PC-9 (cell line): ENCODE measurements around the gene MAB21L3. TPM values are rescaled to one million over a fixed set of nuclear protein-coding genes. Genes with fewer than 3 reads are reported as not detected.

Experiments
- BruUV-seq: library from RNA; stranded (reverse); fragments of 400-500 nt; replicated peaks from 2 replicates; lab custom pipeline; 2021; lab: Mats Ljungman, UMichigan
- CTCF ChIA-PET: fragments of 300-600 bp; sonication (Branson Sonifier 250); formaldehyde crosslinking; loops from one replicate; lab custom pipeline; 2022; ENCODE audit warnings: antibody characterized with exemption; lab: Charles Lee
- POLR2A ChIA-PET: fragments of 300-600 bp; sonication (Branson Sonifier 250); formaldehyde crosslinking; loops from one replicate; lab custom pipeline; 2022; ENCODE audit warnings: antibody characterized with exemption; ENCODE audit not compliant: unreplicated experiment; lab: Charles Lee
- DNase-seq, 2 experiments: peaks; one replicate each; pipeline versions ENCODE4 v3.0.0 to v3.0.0-alpha.2; 2015 to 2022; ENCODE audit warnings: mixed read lengths in 1 of 2
- H2AFZ ChIP-seq: fragments of 200-600 bp; sonication (generic); 2 replicates; pipeline ENCODE4 v1.8.1; 2017; ENCODE audit warnings: antibody characterized with exemption
- H3F3A ChIP-seq: fragments of 200-600 bp; sonication (generic); 2 replicates; pipeline ENCODE4 v1.8.1; 2017; ENCODE audit warnings: antibody characterized with exemption, mild to moderate bottlenecking, low read depth; ENCODE audit not compliant: insufficient read depth
- H3K27ac ChIP-seq: fragments of 200-600 bp; sonication (generic); 2 replicates; pipeline ENCODE4 v1.6.1; 2016; ENCODE audit warnings: mixed run types
- H3K27me3 ChIP-seq: fragments of 200-600 bp; sonication (generic); 2 replicates; pipeline ENCODE4 v1.6.1; 2016; ENCODE audit warnings: low read depth, mixed run types; ENCODE audit not compliant: insufficient read depth
- H3K36me3 ChIP-seq: fragments of 200-600 bp; sonication (generic); 2 replicates; pipeline ENCODE4 v1.6.1; 2016; ENCODE audit warnings: low read depth, mixed run types
- H3K4me1 ChIP-seq: fragments of 200-600 bp; sonication (generic); replicated peaks from 2 replicates; pipeline ENCODE4 v1.6.1; 2016; ENCODE audit warnings: mixed run types; ENCODE audit not compliant: insufficient read depth
- H3K4me2 ChIP-seq: fragments of 200-600 bp; sonication (generic); 2 replicates; pipeline ENCODE4 v1.6.1; 2017; ENCODE audit warnings: mixed run types
- H3K4me3 ChIP-seq: fragments of 200-600 bp; sonication (generic); 2 replicates; pipeline ENCODE4 v1.6.1; 2016; ENCODE audit warnings: mixed run types
- H3K79me2 ChIP-seq: fragments of 200-600 bp; sonication (generic); 2 replicates; pipeline ENCODE4 v1.6.1; 2017; ENCODE audit warnings: low read depth, mixed run types
- H3K9me2 ChIP-seq: fragments of 200-600 bp; sonication (generic); 2 replicates; pipeline ENCODE4 v1.8.1; 2017; ENCODE audit warnings: mild to moderate bottlenecking; ENCODE audit not compliant: insufficient read depth
- H3K9me3 ChIP-seq: fragments of 200-600 bp; sonication (generic); 2 replicates; pipeline ENCODE4 v1.8.1; 2016; ENCODE audit warnings: low read depth; ENCODE audit not compliant: insufficient read depth
- H4K20me1 ChIP-seq: fragments of 200-600 bp; sonication (generic); 2 replicates; pipeline ENCODE4 v1.8.1; 2017; ENCODE audit not compliant: insufficient read depth
- EZH2 ChIP-seq: fragments of 200-600 bp; sonication (generic); IDR thresholded peaks from 2 replicates; pipeline ENCODE4 v1.8.0; 2017; ENCODE audit warnings: antibody characterized with exemption, low read depth
- intact Hi-C: fragments of 100-400 bp; cut with micrococcal nuclease; formaldehyde crosslinking; loops from one replicate; pipeline ENCODE4 v1.10.0; 2022; ENCODE audit not compliant: unreplicated experiment
- total RNA-seq: library from RNA; stranded (reverse); gene quantifications from 2 replicates; pipeline ENCODE4 v1.2.3, GENCODE V29; 2021
- TF ChIP-seq, protein P1 (sequence below): fragments of 200-600 bp; sonication (generic); conservative IDR thresholded peaks from 2 replicates; pipeline ENCODE4 v1.6.1; 2017; ENCODE audit warnings: mixed run types, antibody characterized with exemption, mild to moderate bottlenecking, moderate library complexity

MAB21L3 gene
- total RNA-seq, 1 experiment from 2014 or later, result not detected

DNA sequence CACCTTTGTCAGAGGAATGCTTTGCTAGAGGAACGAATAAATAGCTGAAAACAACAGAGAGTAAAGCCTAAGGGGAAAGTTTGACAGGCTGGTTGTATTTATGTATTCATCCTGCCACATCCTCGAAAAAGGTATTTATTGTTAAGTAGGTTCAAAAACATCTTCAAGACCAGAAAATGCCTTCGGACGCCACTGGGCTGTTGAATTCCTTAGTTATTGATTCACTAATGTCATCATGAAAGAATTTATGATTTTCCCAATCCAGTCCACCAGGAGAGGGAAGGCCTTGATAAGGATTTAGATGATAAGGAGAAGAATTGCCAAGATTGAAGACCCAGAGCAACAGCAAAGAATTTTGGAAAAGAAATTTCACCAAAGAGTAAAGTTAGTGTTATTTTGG is 35.2 kb upstream of the MAB21L3 start:
- no peaks in the 10 kb centered on the region for H3K36me3 ChIP-seq
- H3K9me3 ChIP-seq, result no peaks in the 10 kb centered on the region
- POLR2A ChIA-PET, result no interaction called here
- no peak overlapping the region for H3K4me2 ChIP-seq
- no peaks in the 10 kb centered on the region for H3K4me1 ChIP-seq
- CTCF ChIA-PET, result no interaction called here
- H3K9me2 ChIP-seq, result no peaks in the 10 kb centered on the region
- DNase-seq, result no peak
- no peaks in the 10 kb centered on the region for H4K20me1 ChIP-seq
- no peaks in the 10 kb centered on the region for H3K79me2 ChIP-seq
- H3F3A ChIP-seq, result no peaks in the 10 kb centered on the region
- no peak overlapping the region for H3K27ac ChIP-seq
- no TSS peak for BruUV-seq
- no peak overlapping the region for H2AFZ ChIP-seq
- H3K27me3 ChIP-seq, result no peaks in the 10 kb centered on the region
- intact Hi-C loops, result loop anchor here (2.0 kb wide), 1 partner anchor 51 kb away; no protein-coding TSS in a partner anchor
- TF ChIP-seq EZH2, result no peak
- TF ChIP-seq, protein P1, sequence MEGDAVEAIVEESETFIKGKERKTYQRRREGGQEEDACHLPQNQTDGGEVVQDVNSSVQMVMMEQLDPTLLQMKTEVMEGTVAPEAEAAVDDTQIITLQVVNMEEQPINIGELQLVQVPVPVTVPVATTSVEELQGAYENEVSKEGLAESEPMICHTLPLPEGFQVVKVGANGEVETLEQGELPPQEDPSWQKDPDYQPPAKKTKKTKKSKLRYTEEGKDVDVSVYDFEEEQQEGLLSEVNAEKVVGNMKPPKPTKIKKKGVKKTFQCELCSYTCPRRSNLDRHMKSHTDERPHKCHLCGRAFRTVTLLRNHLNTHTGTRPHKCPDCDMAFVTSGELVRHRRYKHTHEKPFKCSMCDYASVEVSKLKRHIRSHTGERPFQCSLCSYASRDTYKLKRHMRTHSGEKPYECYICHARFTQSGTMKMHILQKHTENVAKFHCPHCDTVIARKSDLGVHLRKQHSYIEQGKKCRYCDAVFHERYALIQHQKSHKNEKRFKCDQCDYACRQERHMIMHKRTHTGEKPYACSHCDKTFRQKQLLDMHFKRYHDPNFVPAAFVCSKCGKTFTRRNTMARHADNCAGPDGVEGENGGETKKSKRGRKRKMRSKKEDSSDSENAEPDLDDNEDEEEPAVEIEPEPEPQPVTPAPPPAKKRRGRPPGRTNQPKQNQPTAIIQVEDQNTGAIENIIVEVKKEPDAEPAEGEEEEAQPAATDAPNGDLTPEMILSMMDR, result no peak
- no peak overlapping the region for H3K4me3 ChIP-seq

DNA sequence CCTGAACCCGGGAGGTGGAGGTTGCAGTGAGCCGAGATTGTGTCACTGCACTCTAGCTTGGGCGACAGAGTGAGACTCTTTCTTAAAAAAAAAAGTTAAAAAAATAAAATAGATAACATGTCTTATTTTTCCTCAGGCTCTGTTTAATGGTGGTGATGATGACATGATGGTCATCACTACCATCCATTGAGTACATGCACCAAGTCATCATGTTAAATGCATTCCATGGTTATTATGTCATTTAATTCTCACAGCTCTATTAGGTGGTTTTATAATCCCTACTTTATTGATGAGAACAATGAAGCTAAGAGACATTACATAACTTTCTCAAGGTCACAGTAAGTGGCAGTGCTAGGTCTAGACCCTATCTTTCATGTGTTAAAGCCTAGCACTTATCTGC is 34.4 kb upstream of the MAB21L3 start:
- Histone ChIP-seq H3K9me3 (no peaks in the 10 kb centered on the region), H4K20me1 (no peaks in the 10 kb centered on the region), H3K79me2 (no peaks in the 10 kb centered on the region), H3K27me3 (no peaks in the 10 kb centered on the region), H3K4me1 (no peaks in the 10 kb centered on the region), H3K9me2 (no peaks in the 10 kb centered on the region), H2AFZ (no peak overlapping the region), H3K4me3 (no peak overlapping the region), H3K36me3 (no peaks in the 10 kb centered on the region), H3K4me2 (no peak overlapping the region), H3K27ac (no peak overlapping the region), H3F3A (no peaks in the 10 kb centered on the region)
- intact Hi-C loops, result no loop called here
- TF ChIP-seq EZH2, result no peak
- TF ChIP-seq, protein P1, result no peak
- BruUV-seq, result no TSS peak
- CTCF ChIA-PET, result no interaction called here
- POLR2A ChIA-PET, result no interaction called here
- DNase-seq, result no peak

GRCh38 chr1:116078699-116079223 is 32.4 kb upstream of the MAB21L3 start:
- no TSS peak for BruUV-seq
- no peaks in the 10 kb centered on the region for H3K79me2 ChIP-seq

More at GRCh38 chr1:116078699-116079223, 32.4 kb upstream of the MAB21L3 start:
- H3K27ac ChIP-seq, result no peak overlapping the region
- H3K9me2 ChIP-seq, result no peaks in the 10 kb centered on the region
- H3K36me3 ChIP-seq, result no peaks in the 10 kb centered on the region
- no peaks in the 10 kb centered on the region for H3K9me3 ChIP-seq
- intact Hi-C loops, result no loop called here
- H3K4me2 ChIP-seq, result no peak overlapping the region
- H4K20me1 ChIP-seq, result no peaks in the 10 kb centered on the region
- no peak for DNase-seq
- ChIA-PET CTCF (interaction anchor here (0.6 kb wide), 2 partner anchors 9 to 131 kb away, joined by 3 to 5 read pairs; no protein-coding TSS in a partner anchor), POLR2A (no interaction called here)
- H3F3A ChIP-seq, result no peaks in the 10 kb centered on the region
- no peaks in the 10 kb centered on the region for H3K27me3 ChIP-seq
- H3K4me3 ChIP-seq, result no peak overlapping the region
- no peak overlapping the region for H2AFZ ChIP-seq
- TF ChIP-seq, protein P1, result no peak
- TF ChIP-seq EZH2, result no peak
- H3K4me1 ChIP-seq, result no peaks in the 10 kb centered on the region
